Cardiac fibroblast (primary cell): ENCODE results near the gene OPN4.

Source experiments
- DNase-seq, 2 donors: peaks; one replicate each; pipeline versions ENCODE4 v3.0.0 to v3.0.0-alpha.2; 2010; ENCODE audit warnings: low read depth in 2 of 2
- H3K4me3 ChIP-seq, 2 donors: replicated peaks in 1 of 2; 1 replicate in 1 of 2; 2 replicates in 1 of 2; pipeline ENCODE4 v1.5.1; 2011; ENCODE audit warnings: low read depth in 2 of 2, low read length in 2 of 2, mild to moderate bottlenecking in 2 of 2, moderate library complexity in 1 of 2
- CTCF ChIP-seq: IDR thresholded peaks from one replicate; pipeline ENCODE4 v1.5.1; 2011; ENCODE audit warnings: low read depth, mild to moderate bottlenecking, low read length, inconsistent platforms

OPN4 gene

GRCh38 chr10:86698207-86698940 lies 44.0 kb downstream of the OPN4 start:
- TF ChIP-seq CTCF: peak; percentile 10

GRCh38 chr10:86699125-86699524 lies 44.8 kb downstream of the OPN4 start:
- no peak for DNase-seq
- H3K4me3 ChIP-seq: no peak overlapping the region
- TF ChIP-seq CTCF: no peak

More at GRCh38 chr10:86698207-86698940, 44.0 kb downstream of the OPN4 start:
- DNase-seq: no peak
- no peak overlapping the region for H3K4me3 ChIP-seq

- TF ChIP-seq CTCF: no peak
- H3K4me3 ChIP-seq: no peak overlapping the region
- no peak for DNase-seq
Observed at GRCh38 chr10:86699541-86699940, 45.2 kb downstream of the OPN4 start.

- DNase-seq: no peak
- no peak for TF ChIP-seq CTCF
- H3K4me3 ChIP-seq: no peak overlapping the region
Observed at GRCh38 chr10:86699991-86700840, 45.9 kb downstream of the OPN4 start.

- no peak for DNase-seq
- TF ChIP-seq CTCF: no peak
- no peak overlapping the region for H3K4me3 ChIP-seq
Observed at GRCh38 chr10:86700851-86701617, 46.7 kb downstream of the OPN4 start.

- TF ChIP-seq CTCF: no peak
Observed at GRCh38 chr10:86703176-86703575, 48.8 kb downstream of the OPN4 start.

More at GRCh38 chr10:86703176-86703575, 48.8 kb downstream of the OPN4 start:
- DNase-seq: no peak
- no peak overlapping the region for H3K4me3 ChIP-seq
